Osteoblast (primary cell): Measurements from ENCODE around the gene KRTAP12-3. TPM values are rescaled to one million over a fixed set of nuclear protein-coding genes. Genes with fewer than 3 reads are reported as not detected.
"Not testable (repeated sequence)": the region's sequence is repeated elsewhere in the genome, so short reads cannot be mapped to it uniquely, and the experiment has no call there.

Experiments
- DNase-seq: peaks from one replicate; pipeline ENCODE4 v3.0.0; 2011; ENCODE audit warnings: low spot score, mixed read lengths; ENCODE audit not compliant: insufficient read length; ENCODE audit errors: missing footprints
- H2AFZ ChIP-seq: 2 replicates; pipeline ENCODE4 v1.6.0; 2011; ENCODE audit warnings: mild to moderate bottlenecking, low read length
- H3K27ac ChIP-seq: 2 replicates; pipeline ENCODE4 v1.5.1; 2011; ENCODE audit warnings: mild to moderate bottlenecking, low read depth, low read length, moderate library complexity
- H3K27me3 ChIP-seq: 2 replicates; pipeline ENCODE4 v1.6.0; 2012; ENCODE audit warnings: mild to moderate bottlenecking, control low read depth, inconsistent platforms, low read length, moderate library complexity; ENCODE audit not compliant: insufficient read depth
- H3K36me3 ChIP-seq: 2 replicates; pipeline ENCODE4 v1.5.1; 2011; ENCODE audit warnings: mild to moderate bottlenecking, low read length, control low read depth, moderate library complexity; ENCODE audit not compliant: insufficient read depth
- H3K4me1 ChIP-seq: 2 replicates; pipeline ENCODE4 v1.5.1; 2011; ENCODE audit warnings: mild to moderate bottlenecking, low read length, control low read depth, moderate library complexity; ENCODE audit not compliant: insufficient read depth
- H3K4me2 ChIP-seq: 2 replicates; pipeline ENCODE4 v1.6.0; 2011; ENCODE audit warnings: mild to moderate bottlenecking, low read length; ENCODE audit not compliant: insufficient read depth
- H3K4me3 ChIP-seq: fragments of 200-600 bp; sonication (generic); 3 replicates; pipeline ENCODE4 v1.5.1; 2012; ENCODE audit warnings: mild to moderate bottlenecking, low read length, inconsistent platforms; ENCODE audit not compliant: insufficient read depth
- H3K79me2 ChIP-seq: 2 replicates; pipeline ENCODE4 v1.6.0; 2012; ENCODE audit warnings: mild to moderate bottlenecking, low read length, control low read depth, inconsistent platforms; ENCODE audit not compliant: insufficient read depth
- H3K9me3 ChIP-seq: 2 replicates; pipeline ENCODE4 v1.5.1; 2011; ENCODE audit warnings: low read depth, low read length, control low read depth
- H4K20me1 ChIP-seq: 2 replicates; pipeline ENCODE4 v1.6.0; 2012; ENCODE audit warnings: mild to moderate bottlenecking, low read length, control low read depth; ENCODE audit not compliant: insufficient read depth
- CTCF ChIP-seq: IDR thresholded peaks from 2 replicates; pipeline ENCODE4 v1.5.1; 2011; ENCODE audit warnings: mild to moderate bottlenecking, low read depth, low read length, moderate library complexity; ENCODE audit errors: extremely low read depth
- total RNA-seq: library from RNA; depleted of rRNA; stranded (reverse); fragments of >200 nt; gene quantifications from 2 replicates; pipeline ENCODE4 v1.2.3, GENCODE V29; 2012

Gene KRTAP12-3
- total RNA-seq, 1 donor: not detected

GRCh38 chr21:44695641-44696040 lies 37.9 kb downstream of the KRTAP12-3 start:
- H3K9me3 ChIP-seq: no peaks in the 10 kb centered on the region
- no peaks in the 10 kb centered on the region for H4K20me1 ChIP-seq
- DNase-seq: peak; percentile 71
- no peak overlapping the region for H3K4me3 ChIP-seq
- H3K36me3 ChIP-seq: no peaks in the 10 kb centered on the region
- H3K27me3 ChIP-seq: peaks cover 39% of the 10 kb centered on the region
- no peaks in the 10 kb centered on the region for H3K4me1 ChIP-seq
- H3K4me2 ChIP-seq: no peak overlapping the region
- no peaks in the 10 kb centered on the region for H3K79me2 ChIP-seq
- no peak overlapping the region for H2AFZ ChIP-seq
- TF ChIP-seq CTCF: no peak
- no peak overlapping the region for H3K27ac ChIP-seq

GRCh38 chr21:44696572-44696971 lies 38.8 kb downstream of the KRTAP12-3 start:
- peak; percentile 80 for DNase-seq
- Histone ChIP-seq H4K20me1 (no peaks in the 10 kb centered on the region), H2AFZ (no peak overlapping the region), H3K4me2 (no peak overlapping the region), H3K9me3 (no peaks in the 10 kb centered on the region), H3K36me3 (no peaks in the 10 kb centered on the region), H3K79me2 (no peaks in the 10 kb centered on the region), H3K4me3 (no peak overlapping the region), H3K4me1 (no peaks in the 10 kb centered on the region), H3K27me3 (peaks cover 44% of the 10 kb centered on the region), H3K27ac (no peak overlapping the region)
- no peak for TF ChIP-seq CTCF

GRCh38 chr21:44697172-44697810 lies 39.6 kb downstream of the KRTAP12-3 start, which contains the start of gene KRTAP10-12:
Gene KRTAP10-12, plus strand, starts transcription at chr21:44697172. Its CDS starts 30 bp downstream, at chr21:44697202.
- not testable (repeated sequence) for H3K4me2 ChIP-seq, H3K36me3 ChIP-seq, H3K27ac ChIP-seq, H4K20me1 ChIP-seq, H2AFZ ChIP-seq, DNase-seq, H3K79me2 ChIP-seq, H3K4me1 ChIP-seq, H3K9me3 ChIP-seq, H3K4me3 ChIP-seq
- peaks cover 49% of the 10 kb centered on the region for H3K27me3 ChIP-seq

GRCh38 chr21:44697811-44698734 lies 40.3 kb downstream of the KRTAP12-3 start:
- peaks cover 52% of the 10 kb centered on the region for H3K27me3 ChIP-seq
- no peaks in the 10 kb centered on the region for H3K4me1 ChIP-seq
- DNase-seq: peak; percentile 73
- H4K20me1 ChIP-seq: no peaks in the 10 kb centered on the region
- no peak overlapping the region for H3K4me3 ChIP-seq
- TF ChIP-seq CTCF: no peak
- no peaks in the 10 kb centered on the region for H3K79me2 ChIP-seq
- H3K4me2 ChIP-seq: no peak overlapping the region
- H2AFZ ChIP-seq: no peak overlapping the region
- H3K9me3 ChIP-seq: no peaks in the 10 kb centered on the region
- no peaks in the 10 kb centered on the region for H3K36me3 ChIP-seq
- H3K27ac ChIP-seq: no peak overlapping the region
